GM21717 (cell line): ENCODE measurements around the gene AQP12B.

Experiments used
- ATAC-seq: cut with Tn5 transposase; IDR thresholded peaks from one replicate; pipeline ENCODE4 v1.9.1; 2021; ENCODE audit warnings: mild to moderate bottlenecking, moderate library complexity; ENCODE audit not compliant: unreplicated experiment

Gene AQP12B

GRCh38 chr2:240650254-240650965 lies 32.3 kb downstream of the AQP12B start:
- no peak for ATAC-seq

- ATAC-seq = no peak
Measured at GRCh38 chr2:240649331-240649730, 33.4 kb downstream of the AQP12B start.

DNA sequence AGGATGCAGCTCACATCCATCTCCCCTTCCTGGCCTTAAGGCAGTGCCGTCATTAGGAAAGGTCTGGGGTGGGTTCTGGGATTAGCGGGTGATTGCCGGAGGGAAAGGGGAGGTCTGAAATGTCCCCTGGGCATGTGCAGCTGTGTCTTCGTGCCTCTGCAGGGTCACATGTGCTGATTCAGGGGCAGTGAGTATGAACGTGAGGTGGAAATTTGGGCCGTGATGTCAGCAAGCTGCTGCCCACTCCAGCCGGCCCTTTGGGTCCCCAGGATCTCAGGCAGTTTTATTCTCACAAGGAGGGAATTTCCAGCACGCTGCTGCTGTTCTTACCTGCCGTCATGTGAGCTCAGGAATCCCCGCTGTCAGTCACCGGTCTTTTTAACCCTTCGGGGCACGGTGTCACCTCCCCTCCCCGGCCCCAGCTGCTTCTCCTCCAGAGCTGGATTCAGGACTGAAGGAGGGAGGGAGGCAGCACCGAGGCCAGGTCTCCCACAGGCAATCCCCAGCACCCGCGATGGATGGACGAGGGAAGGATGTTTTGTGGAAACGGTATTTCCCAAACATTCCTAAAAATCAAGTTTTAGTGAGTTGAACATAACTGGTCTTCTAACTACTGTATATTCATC lies 33.9 kb downstream of the AQP12B start:
- no peak for ATAC-seq

GRCh38 chr2:240648155-240648649 lies 34.5 kb downstream of the AQP12B start:
- no peak for ATAC-seq

DNA sequence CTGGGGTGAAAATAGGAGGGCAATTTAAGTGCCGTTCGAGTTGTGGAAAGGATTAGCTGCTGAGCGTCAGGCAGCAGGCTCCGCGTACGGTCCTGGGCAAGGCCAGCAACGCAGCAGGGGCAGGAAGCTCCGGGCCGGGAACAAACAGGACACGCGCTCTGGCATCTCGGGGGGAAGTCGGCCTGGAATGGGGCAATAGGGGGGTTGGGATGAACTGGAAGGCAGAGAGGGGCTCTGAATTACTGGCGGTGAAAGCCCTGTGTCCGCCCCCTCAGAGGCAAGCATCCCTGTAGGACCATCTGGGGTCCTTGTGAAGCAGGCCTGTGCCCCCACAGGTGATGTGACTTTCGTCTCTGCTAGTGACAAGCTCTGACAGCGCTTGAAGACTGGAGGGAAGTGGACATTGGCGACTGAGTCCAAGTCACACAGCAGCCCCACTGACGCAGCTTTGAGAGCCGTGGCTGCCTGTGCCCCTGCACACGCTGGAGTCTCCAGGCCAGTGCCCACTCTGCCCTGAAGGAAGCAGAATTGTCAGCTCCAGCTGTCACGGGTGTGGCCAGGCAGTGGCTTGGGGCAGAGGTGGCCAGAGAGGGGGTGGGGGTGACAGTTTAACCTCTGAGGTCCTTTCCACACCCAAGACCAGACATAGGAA lies 35.1 kb downstream of the AQP12B start:
- no peak for ATAC-seq

DNA sequence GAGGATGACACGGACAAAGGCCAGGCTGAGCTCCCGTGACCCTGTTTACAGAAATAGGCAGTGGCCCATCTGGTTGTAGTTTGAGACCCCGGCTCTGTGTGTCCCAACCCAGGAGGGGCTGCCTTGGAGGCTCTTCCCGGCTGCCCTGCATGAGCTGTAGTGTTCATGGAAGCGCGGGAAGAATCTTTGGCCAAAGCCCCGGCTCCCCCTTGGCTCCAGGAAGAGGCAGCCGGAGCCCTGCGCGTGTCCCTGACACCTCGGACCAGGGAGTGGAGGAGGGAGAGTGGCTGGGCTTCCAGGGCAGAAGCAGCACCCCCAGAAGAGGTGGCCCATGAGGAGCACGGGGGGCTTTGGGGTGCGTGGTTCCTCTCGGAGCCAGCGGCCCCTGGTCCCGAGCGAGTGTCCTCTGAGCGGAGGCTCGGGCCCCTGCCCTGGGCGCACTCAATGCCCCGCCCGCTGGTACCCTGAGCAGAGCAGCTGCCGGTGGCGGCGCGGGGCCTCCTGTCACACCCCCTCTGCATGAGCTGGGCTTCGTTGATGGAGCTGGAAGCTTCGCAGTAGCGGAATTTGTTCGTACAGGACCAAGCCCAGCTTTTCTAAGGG lies 35.7 kb downstream of the AQP12B start:
- no peak for ATAC-seq

DNA sequence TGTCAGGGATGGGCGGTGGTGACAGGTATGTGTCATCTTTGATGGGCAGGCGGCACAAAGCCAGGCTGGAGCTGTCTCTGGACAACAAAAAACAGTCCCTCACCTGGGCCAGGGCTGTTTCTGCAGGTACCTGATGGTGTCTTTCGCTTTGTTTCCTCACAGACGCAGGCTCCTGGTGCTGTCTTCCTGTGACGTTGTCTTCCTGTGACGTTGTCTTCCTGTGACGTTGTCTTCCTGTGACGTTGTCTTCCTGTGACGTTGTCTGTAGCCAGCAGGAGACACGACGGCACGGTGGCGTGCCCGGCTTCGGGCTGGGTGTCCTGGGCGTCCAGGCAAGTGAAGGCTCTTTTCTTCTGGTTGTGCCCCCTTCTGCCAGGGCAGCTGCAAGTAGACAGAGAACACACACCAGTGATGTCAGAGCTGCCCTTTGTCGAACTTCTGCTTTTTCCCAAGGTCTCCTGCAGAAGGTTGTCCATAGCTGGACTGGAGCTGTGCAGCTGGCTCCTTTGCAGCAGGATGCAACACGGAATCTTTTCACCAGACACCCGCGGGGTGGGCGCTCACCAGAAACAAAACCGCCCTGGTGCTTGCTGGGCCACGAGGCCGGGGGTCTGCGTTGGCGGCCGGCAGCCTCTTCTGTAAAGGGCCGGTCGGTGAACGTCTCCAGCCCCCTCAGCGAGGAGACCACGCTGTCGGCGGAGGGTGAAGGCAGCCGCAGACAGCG lies 36.3 kb downstream of the AQP12B start:
- no peak for ATAC-seq

DNA sequence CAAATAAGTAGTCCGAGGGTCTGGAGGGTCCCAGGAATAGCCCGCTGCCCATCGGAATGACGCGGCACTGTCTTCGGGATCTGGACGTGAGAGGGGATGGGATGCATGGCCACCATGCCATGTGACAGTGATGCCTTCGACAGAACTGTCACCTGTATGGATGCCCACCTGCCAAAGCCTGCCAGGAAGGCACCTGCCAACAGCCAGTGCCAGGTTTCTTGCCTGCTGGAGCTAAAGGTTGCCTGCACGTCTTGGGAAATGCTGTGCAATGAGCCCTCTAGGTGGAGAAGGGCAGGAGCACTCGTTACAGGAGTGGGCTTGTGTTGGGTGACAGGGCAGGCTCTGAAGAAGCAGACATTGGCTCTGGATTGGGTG lies 36.9 kb downstream of the AQP12B start:
- ATAC-seq = no peak

DNA sequence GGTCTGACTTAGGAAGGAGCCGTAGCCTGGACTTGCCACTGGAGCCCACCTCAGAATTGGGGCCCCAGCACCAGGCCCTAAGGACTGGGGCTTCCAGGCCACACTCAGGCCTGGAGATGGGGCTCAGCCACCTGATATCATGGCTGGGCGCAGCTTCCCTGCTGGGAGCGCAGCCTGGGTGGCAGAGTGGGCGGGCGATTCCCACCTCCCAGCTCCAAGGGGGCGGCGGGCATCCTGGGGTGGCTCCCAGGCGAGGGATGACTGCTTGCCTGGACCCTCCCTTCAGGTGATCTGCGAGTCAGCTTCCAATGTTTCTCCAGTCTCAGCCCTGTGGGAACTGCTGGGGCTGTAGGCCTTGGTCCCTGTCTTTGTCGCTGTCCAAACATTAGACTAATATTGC lies 37.3 kb downstream of the AQP12B start:
- ATAC-seq = no peak

- ATAC-seq = no peak
Measured at GRCh38 chr2:240644859-240645301, 37.8 kb downstream of the AQP12B start.

- ATAC-seq = no peak
Measured at GRCh38 chr2:240644171-240644651, 38.5 kb downstream of the AQP12B start.

- no peak for ATAC-seq
Measured at GRCh38 chr2:240643811-240644150, 38.9 kb downstream of the AQP12B start.

GRCh38 chr2:240643093-240643810 lies 39.4 kb downstream of the AQP12B start:
- no peak for ATAC-seq

DNA sequence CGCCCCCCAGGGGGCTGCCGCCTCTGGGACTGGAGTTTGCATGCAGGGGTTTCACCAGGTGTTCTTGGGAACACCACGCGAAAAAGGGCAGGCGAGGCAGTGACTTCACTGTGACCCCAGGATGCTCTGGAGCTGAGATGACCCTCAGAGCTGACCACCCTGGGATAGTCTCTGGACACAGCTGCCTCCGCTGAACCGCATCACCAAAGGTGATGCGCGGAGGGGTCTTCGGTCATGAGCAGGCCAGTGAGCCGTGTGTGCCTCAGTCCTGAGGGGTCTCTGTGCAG lies 39.9 kb downstream of the AQP12B start:
- ATAC-seq = no peak

GRCh38 chr2:240642061-240642805 lies 40.5 kb downstream of the AQP12B start:
- ATAC-seq = no peak

DNA sequence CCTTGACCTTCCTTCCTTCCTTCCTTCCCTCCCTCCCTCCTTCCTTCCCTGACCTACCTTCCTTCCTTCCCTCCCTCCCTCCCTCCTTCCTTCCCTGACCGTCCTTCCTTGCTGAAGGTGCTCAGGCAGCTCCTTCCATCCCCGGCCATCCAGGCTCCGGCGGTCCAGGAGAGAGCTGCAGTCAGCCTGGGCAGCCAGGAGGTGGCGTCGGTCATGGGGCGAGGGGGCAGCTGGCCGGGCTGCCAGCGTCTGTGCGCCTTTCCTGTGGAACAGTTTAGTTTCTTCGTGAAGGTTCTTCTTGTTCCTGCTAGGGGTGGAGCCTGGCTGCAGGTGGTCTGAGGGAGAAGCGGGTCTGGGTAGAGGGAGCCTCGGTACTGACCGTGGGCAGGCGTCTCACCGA lies 41.7 kb downstream of the AQP12B start:
- no peak for ATAC-seq

- ATAC-seq = no peak
Measured at GRCh38 chr2:240639566-240639965, 43.1 kb downstream of the AQP12B start.

DNA sequence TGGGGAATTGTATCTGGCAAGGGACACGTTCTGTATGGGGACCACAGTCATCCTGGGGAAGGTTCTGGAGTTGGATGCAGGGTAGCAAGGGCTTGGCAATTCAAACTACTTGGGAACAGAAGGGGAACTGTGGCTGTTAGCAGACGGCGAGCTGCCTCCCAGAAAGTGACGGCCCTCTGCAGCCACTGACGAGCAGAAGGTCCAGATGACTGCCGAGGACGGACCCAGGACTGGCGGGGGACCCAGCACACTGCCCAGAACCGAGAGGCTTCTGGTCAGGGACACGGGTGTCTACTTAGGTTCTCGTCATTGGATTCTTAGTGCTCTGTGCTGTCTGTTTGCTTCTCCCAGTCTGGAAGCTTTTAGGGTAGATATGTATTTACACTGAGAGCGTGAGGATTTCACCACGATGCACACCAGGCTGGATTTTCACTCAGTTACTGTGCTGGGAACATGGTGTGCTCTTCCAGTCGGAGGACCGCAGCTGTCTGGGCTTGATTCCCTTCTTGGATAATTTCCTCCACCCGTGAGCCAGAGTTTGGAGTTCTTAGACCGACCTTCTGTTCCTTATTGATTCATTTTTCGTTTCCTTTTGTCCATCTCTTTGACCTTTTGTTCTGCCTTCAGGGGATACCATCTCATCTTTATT lies 44.0 kb downstream of the AQP12B start:
- ATAC-seq = no peak

GRCh38 chr2:240637901-240638345 lies 44.8 kb downstream of the AQP12B start:
- ATAC-seq = no peak
